ENCODE data around the gene CGN.
A peak's percentile ranks its signal among the peaks of the same experiment; 100 is the strongest.

CGN gene, protein sequence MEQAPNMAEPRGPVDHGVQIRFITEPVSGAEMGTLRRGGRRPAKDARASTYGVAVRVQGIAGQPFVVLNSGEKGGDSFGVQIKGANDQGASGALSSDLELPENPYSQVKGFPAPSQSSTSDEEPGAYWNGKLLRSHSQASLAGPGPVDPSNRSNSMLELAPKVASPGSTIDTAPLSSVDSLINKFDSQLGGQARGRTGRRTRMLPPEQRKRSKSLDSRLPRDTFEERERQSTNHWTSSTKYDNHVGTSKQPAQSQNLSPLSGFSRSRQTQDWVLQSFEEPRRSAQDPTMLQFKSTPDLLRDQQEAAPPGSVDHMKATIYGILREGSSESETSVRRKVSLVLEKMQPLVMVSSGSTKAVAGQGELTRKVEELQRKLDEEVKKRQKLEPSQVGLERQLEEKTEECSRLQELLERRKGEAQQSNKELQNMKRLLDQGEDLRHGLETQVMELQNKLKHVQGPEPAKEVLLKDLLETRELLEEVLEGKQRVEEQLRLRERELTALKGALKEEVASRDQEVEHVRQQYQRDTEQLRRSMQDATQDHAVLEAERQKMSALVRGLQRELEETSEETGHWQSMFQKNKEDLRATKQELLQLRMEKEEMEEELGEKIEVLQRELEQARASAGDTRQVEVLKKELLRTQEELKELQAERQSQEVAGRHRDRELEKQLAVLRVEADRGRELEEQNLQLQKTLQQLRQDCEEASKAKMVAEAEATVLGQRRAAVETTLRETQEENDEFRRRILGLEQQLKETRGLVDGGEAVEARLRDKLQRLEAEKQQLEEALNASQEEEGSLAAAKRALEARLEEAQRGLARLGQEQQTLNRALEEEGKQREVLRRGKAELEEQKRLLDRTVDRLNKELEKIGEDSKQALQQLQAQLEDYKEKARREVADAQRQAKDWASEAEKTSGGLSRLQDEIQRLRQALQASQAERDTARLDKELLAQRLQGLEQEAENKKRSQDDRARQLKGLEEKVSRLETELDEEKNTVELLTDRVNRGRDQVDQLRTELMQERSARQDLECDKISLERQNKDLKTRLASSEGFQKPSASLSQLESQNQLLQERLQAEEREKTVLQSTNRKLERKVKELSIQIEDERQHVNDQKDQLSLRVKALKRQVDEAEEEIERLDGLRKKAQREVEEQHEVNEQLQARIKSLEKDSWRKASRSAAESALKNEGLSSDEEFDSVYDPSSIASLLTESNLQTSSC
- total RNA-seq: 0 to 2.8 (median 0.23) reads per million in 18 experiments

DNA sequence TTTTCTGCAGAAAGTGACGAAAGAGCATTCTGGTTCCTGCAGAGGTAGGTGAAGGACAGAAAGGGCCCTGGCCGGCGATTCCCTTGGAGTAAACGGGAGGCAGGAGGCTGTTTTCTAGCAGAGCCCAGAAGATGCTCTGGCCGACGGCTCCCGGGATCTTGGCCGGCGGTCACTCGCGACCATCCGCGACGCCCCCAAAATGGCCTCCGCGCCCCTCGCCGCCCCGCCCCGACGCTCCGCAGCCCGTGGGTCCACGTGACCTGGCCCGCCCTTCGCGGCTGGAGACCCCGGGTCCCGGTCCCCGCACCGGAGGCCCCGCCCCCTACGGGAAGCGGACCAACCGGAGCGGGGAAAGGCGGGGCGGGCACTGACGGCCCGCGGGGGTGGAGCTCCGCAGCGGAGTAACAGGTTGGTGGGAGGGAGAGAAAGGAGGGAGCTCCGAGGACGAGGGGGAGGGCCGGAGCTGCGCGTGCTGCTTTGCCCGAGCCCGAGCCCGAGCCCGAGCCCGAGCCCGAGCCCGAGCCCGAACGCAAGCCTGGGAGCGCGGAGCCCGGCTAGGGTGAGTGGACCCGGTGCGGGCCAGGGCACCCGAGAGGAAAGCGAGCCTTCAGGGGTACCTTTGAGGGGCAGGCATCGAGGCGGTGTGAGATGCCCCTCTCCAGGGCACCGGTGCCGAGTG is at the start of gene CGN:
Gene CGN (plus strand): TSS at position 431 of the 679 bp plus-strand sequence. CDS start 7,133 bp downstream, outside the sequence.
- peak; percentile 46 to 55 for DNase-seq

GRCh38 chr1:151461694-151462093 is 49.5 kb upstream of the CGN start:
- no peak for DNase-seq

GRCh38 chr1:151465026-151465425 is 46.2 kb upstream of the CGN start:
- no peak for DNase-seq

DNA sequence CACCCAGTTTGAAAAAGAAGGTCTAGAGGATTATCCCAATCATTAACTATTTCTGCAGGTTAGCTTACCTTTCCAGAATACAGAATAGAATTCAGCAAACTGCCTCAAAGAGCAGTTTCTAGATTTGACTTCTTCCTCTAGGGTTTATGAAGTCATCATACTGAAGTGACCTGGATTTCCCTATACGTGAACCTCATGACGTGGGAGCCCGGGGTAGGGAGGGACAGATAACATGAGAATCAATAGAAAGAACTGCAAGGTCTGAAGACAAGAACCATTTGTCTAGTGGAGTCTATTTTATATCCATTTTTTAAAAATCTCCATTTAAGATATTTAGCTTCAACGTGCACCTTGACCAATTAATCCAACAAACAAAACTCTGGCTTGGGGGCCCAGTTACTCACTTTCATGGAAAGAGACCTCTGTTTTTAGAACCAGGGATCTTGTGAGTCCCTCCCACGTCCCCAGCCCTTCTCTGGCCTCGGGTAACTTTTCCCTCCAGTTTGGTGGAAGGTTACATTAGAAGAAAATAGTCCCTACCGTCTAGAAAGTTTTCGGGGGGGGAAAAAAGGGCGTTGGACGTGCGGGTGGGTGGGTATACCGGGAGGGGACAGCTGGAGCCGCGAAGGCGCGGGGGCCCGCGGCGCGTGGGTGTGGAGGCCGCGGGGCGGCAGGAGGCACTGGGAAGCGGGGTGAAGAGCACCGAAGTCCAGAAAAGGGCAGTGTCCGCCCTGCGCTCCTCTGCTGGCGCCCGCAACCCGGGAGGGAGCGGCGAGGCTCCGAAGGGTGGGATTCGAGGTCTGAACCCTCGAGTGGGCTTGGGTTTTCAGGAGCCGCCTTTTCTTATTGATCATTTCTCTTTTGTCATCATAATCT is 38.1 kb upstream of the CGN start:
- peak; percentile 60 to 74 for DNase-seq

DNA sequence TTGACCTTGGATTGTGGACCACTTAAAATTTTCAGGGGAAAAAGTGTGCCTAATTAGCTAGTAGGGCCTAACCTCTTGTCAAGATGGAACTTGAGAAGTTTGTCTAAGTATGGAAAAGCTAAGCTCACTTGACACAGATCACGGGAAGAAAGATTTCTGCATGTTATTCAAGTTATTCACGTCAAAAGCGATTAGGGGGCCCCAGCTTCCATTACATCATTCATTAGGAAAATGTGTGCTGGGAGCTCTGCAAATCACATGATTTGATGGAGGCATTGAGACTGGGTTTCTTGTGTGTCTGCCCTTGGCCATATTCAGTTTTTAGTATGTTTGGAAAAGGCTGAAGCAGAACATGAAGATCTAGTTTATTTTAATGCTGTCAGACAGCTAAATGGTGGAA is 36.4 kb upstream of the CGN start:
- no peak for DNase-seq

GRCh38 chr1:151475175-151475574 is 36.0 kb upstream of the CGN start:
- DNase-seq: no peak

- no peak for DNase-seq
These were observed 35.1 kb upstream of the CGN start for GRCh38 chr1:151476083-151476482.

DNA sequence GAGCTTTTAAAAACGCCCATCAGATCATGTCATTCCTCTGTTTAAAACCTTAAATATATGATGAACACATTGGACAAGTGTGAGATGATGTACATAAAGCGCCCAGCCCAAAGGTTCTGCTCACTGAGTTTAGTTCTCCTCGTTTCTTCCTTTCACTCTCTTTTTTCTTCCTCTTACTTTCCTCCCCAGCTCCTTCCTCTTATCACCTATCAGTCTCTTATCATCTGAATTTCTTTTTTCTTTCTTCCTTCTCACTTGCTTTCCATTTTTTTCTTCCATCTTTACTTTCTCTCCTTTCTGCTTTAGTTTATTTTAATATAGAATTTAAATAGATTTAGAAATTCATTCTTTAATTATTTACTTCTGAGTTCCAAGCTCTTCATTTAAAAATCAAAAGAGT is 34.1 kb upstream of the CGN start:
- DNase-seq: no peak

DNA sequence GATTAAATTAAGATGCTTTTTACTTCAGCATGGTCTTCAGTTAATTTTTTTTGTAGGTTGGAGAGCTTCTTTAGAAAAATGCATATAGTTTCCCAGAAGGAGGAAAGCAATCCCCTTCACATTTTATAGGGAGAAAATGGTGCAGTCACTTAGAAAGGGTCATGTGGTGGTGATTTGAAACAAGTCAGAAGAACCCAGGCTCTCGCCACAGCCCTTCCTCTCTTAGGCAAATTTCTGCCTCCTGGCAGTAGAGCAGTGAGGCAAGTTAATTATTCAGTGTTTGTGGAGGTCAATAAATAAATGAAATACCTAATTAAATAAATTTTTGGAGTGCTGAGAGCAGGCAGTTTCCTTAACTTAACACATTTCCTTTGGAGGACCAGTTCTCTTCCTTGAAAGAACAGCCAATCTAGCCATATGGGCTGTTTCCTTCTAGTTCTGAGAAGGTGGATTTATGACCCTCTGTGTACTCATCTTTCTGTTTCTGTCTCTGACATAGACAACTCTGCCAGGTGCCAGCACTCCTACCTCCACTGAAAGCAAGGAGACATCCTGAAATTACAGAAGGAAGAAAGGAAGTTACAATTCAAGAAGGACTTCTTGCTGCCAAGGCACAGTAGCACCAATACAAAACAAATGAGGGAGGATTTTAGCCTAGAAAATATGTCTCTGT is 32.9 kb upstream of the CGN start:
- no peak for DNase-seq

GRCh38 chr1:151478923-151479322 is 32.3 kb upstream of the CGN start:
- no peak for DNase-seq

GRCh38 chr1:151479462-151479861 is 31.7 kb upstream of the CGN start:
- no peak for DNase-seq

DNA sequence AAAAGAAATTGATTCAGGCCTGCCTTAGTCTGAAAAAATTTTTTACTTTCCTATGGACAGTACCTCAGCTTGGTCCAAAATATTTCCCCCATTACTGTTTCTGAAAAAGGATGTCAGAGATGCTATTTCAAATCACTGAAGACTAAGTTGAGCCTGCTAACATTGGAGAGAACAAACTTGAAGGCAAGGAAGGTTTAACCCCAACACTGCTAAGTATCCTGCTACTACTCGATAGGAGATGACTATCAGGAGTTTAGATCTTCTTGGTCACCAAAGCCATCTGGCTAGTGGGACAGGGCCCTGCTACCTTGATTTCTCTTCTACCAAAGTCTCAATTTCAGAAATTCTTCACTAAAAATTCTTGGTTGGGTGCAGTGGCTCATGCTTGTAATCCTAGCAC is 29.2 kb upstream of the CGN start:
- DNase-seq: no peak

DNA sequence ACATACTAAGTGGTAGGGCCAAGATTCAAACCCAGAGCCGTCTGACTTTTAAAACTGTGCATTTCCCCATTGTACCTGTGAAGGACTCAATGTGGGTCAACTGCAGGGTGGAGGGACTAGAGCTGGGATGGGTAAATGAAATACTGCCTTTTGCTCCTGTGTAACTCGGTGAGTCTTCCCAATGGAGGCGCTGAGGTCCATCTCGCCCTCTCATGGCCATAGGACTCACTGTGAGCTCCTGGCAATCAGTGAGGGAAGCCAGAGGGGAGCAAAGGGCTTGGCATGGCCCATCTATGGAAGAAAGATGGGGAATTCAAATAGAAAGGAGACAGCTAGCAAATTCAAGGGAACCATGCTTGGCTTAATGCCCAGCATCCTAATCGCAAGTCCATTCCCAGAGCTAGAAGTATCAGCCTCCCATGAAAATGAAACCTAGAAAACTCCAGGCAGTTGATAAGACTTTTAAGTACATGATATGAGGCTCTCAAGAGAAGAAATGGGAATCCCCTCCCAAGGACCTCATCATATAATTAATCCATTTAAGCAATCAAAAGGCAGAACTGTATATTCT is 25.4 kb upstream of the CGN start:
- DNase-seq: no peak

DNA sequence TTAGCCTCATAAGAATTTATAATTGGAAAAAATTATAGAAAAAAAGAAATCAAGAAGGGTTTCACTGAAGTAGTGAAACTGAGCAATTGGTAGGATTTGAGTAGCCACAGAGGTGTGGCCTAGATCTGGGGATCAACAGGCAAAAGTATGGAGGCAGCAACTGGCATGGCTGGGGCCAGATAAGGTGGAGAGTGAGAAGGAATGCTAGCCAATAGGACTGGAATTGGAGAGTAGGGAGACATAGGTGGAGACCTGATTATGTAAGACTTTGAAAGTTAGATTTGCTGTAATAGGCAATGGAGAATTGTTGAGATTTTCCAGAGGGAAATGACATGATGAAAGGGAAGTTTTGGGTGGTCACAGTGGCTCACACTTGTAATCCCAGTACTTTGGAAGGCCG is 24.6 kb upstream of the CGN start:
- no peak for DNase-seq

DNA sequence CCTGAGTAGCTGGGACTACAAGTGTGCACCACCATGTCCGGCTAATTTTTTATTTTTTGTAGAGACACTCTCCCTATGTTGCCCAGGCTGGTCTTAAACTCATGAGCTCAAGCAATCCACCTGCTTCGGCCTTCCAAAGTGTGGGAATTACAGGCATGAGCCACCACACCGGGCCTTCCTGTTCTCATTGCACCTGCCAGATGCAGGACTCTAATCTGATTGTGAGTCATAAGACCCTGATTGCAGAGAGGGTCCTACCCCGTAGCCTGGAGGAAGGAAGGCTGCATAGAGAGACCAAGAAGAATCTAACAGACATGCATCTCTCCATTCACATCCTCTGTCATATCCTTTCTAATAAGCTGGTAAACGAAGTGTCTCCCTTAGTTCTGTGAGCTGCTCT is 19.5 kb upstream of the CGN start:
- DNase-seq: no peak

DNA sequence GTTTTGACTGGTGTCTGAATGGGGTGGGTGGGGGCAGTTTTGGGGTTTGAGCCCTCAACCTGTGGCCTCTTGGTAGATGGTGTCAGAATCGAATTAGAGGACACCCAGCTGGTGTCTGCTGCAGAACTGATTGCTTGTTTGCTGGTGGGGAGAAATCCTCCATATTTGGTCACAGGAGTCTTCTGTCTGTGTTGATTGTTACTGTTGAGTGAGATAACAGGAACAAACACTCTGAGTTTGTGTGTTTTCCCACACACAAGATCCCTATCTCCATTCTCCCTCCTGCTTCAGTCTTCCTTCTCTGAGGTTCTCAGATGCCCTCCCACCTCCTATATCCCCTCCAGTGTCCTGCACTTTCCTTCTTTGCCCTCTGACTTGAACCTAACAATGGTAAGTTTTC is 19.1 kb upstream of the CGN start:
- DNase-seq: no peak

DNA sequence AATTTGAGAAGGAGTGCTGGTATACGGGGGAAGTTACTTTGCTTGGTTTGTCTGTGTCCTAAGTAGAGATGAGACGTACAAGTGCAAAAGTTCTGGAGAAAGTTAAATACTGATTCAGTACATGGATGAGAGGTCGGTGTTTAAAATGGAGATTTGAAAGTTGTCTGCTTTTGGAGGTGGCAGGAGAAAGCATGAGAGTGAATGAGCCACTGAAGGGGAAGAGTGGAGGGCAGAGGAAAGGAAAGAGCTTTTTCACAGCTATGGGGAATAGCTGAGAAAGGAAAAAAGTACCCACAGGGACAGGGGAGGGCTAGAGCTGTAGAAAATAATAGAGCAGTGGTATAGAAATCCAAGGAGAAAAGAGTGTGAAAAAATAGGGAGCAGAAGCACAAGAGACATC is 18.1 kb upstream of the CGN start:
- DNase-seq: no peak

DNA sequence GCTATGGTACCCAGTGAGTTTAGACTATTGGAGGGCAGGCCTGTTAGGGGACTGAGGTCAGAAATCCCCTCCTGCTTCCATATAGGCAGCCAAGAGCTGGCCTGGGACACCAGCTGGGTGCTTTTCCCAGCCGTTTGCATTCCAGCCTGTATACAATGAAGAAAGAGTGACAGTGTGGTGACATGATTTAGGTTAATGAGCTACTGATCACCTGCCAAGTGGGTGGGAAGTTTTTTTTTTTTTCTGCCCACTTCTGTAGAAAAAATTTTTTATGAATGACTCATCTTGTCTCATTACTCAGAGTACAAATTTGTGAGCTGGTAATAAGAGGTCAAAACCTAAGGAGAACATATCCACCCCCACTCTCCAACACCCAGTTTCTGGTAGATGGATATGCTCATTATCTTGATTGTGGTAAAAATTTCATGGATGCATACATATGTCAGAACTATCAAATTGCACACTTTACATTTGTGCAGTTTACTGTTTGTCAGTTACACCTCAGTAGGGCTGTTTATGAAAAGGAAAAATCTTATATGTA is 16.4 kb upstream of the CGN start:
- DNase-seq: peak; percentile 37 to 52

DNA sequence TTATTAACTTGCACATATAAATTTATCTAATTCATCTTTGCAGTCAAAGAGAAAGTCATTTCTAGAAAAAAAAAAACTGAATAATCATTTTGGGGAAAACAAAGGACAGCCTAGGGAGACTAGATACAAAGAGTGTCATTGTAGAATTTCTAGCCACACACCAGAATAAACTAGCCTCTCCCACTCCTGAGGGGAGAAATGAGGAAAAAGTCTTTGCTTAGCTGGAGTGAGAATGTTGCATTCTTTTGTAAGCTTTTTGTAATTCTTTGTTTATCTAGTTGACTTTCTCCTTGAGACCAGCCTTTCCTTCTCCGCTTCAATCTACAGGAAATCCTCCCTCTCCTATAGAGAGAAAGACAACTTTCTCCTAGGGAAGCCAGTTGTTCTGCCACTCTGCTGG is 15.9 kb upstream of the CGN start:
- DNase-seq: no peak

DNA sequence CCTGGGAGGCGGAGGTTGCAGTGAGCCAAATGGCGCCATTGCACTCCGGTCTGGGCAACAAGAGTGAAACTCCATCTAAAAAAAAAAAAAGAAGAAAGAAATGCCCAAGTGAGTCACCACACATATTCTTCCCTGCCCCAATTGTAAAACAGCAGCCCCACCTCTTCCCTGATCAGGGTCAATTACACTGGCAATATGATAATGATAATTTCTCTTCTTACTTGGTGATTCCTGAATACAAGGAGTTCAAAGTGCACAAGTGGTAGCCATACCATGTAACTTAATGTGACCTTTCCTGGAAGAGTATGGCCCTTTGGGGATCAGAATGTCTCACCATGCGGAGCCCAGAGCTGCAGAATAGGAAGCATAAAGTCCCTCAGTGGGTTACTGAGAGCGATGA is 11.8 kb upstream of the CGN start:
- no peak for DNase-seq

All from inflammatory macrophage (primary cell).